Activated T-helper 1 cell treated with anti-CD3 and anti-CD28 coated beads, Interleukin-12 subunit alpha, Interleukin-12 subunit beta, Interleukin-2, Interleukin-4 antibody, amounts not matched to agents 30 ng/mL and 10 ng/mL and 1 ng/mL, durations not matched to agents 14 hours and 24 hours and 36 hours (primary cell): ENCODE data around the gene OR4L1. TPM values are rescaled to one million over a fixed set of nuclear protein-coding genes. Genes with fewer than 3 reads are reported as not detected.

Experiments used
- total RNA-seq: library from RNA; stranded (reverse); gene quantifications from 2 replicates; pipeline ENCODE4 v1.2.3, GENCODE V29; 2022

OR4L1 gene
- total RNA-seq, 1 donor from 2014 or later, result not detected

Other genes with a start within 250 kb of the OR4L1 start
- gene OR4K2, start 184.9 kb upstream of the OR4L1 start, total RNA-seq, result not detected in 2 replicates
- gene OR4K5, start 139.4 kb upstream of the OR4L1 start, total RNA-seq, result not detected in 2 replicates
- gene OR4K1, start 129.1 kb upstream of the OR4L1 start, total RNA-seq, result not detected in 2 replicates
- gene OR4K15, start 84.5 kb upstream of the OR4L1 start, total RNA-seq, result not detected in 2 replicates
- not detected in 2 replicates for gene OR4Q2, start 57.9 kb upstream of the OR4L1 start, total RNA-seq
- not detected in 2 replicates for gene OR4K14, start 40.7 kb upstream of the OR4L1 start, total RNA-seq
- gene OR4K13, start 24.0 kb upstream of the OR4L1 start, total RNA-seq, result not detected in 2 replicates
- gene OR4K17, start 50.7 kb downstream of the OR4L1 start, total RNA-seq, result not detected in 2 replicates
- gene OR4N5, start 78.8 kb downstream of the OR4L1 start, total RNA-seq, result not detected in 2 replicates
- gene OR11G2, start 130.9 kb downstream of the OR4L1 start, total RNA-seq, result not detected in 2 replicates
- gene OR11H6, start 163.7 kb downstream of the OR4L1 start, total RNA-seq, result not detected in 2 replicates
- not detected in 2 replicates for gene OR11H7, start 168.9 kb downstream of the OR4L1 start, total RNA-seq
- not detected in 2 replicates for gene OR11H4, start 179.2 kb downstream of the OR4L1 start, total RNA-seq
- gene TTC5, start 245.9 kb downstream of the OR4L1 start, total RNA-seq, result 33.0 and 33.7 TPM in 2 replicates